Astrocyte of the spinal cord (primary cell): ENCODE results near the gene NCBP3.

Experiments
- DNase-seq: peaks from one replicate; pipeline ENCODE4 v3.0.0; 2011; ENCODE audit warnings: low read depth, low spot score
- H3K4me3 ChIP-seq: 2 replicates; pipeline ENCODE4 v1.5.1; 2011; ENCODE audit warnings: low read depth, mild to moderate bottlenecking, low read length, moderate library complexity
- CTCF ChIP-seq: IDR thresholded peaks from 2 replicates; pipeline ENCODE4 v1.5.1; 2012; ENCODE audit warnings: low read depth, mild to moderate bottlenecking, low read length, inconsistent platforms
- in situ Hi-C: cut with HindIII; loops from 2 replicates; pipeline ENCODE4 v1.10.0; 2017; ENCODE audit warnings: low sequenced_read_pairs

NCBP3 gene

GRCh38 chr17:3884188-3884587 lies 38.1 kb upstream of the NCBP3 start:
- no peak overlapping the region for H3K4me3 ChIP-seq
- in situ Hi-C loops: no loop called here
- no peak for DNase-seq
- TF ChIP-seq CTCF: no peak

GRCh38 chr17:3882276-3882675 lies 36.2 kb upstream of the NCBP3 start:
- in situ Hi-C loops: no loop called here
- DNase-seq: no peak
- TF ChIP-seq CTCF: no peak

GRCh38 chr17:3880983-3881382 lies 34.9 kb upstream of the NCBP3 start:
- no peak for TF ChIP-seq CTCF
- no peak overlapping the region for H3K4me3 ChIP-seq
- in situ Hi-C loops: no loop called here
- no peak for DNase-seq

More at GRCh38 chr17:3882276-3882675, 36.2 kb upstream of the NCBP3 start:
- no peak overlapping the region for H3K4me3 ChIP-seq

- DNase-seq: no peak
- in situ Hi-C loops: no loop called here
- H3K4me3 ChIP-seq: no peak overlapping the region
- TF ChIP-seq CTCF: no peak
Measured at GRCh38 chr17:3879591-3880417, 33.8 kb upstream of the NCBP3 start.

- H3K4me3 ChIP-seq: no peak overlapping the region
- peak; percentile 76 for DNase-seq
- in situ Hi-C loops: no loop called here
- no peak for TF ChIP-seq CTCF
Measured at GRCh38 chr17:3879186-3879585, 33.1 kb upstream of the NCBP3 start.

- H3K4me3 ChIP-seq: no peak overlapping the region
- no peak for DNase-seq
- TF ChIP-seq CTCF: no peak
- in situ Hi-C loops: no loop called here
Measured at GRCh38 chr17:3877220-3877619, 31.2 kb upstream of the NCBP3 start.
